ENCODE data around the gene FAM210B.

FAM210B gene

GRCh38 chr20:56417911-56418310 is 59.1 kb downstream of the FAM210B start:
- WGBS (ENCODE audit: insufficient coverage): 70% methylated on average over 4 of the region's 4 CpGs
- DNase-seq: no peak
- peaks cover 24 to 92% (median 61%) of the 10 kb centered on the region in 4 experiments for H3K4me1 ChIP-seq (ENCODE audit: control extremely low read depth in 1 of 4, control insufficient read depth in 4 of 4, insufficient read depth in 4 of 4, low read length in 3 of 4)
- H3K9me3 ChIP-seq (ENCODE audit: control extremely low read depth in 1 of 5, control insufficient read depth in 4 of 5, insufficient read depth in 2 of 5, low read depth in 1 of 5, low read length in 4 of 5): no peaks in the 10 kb centered on the region
- ChIA-PET POLR2A (interaction anchor here (1.0 to 1.3 kb wide), 3 partner anchors 12 to 51 kb away, joined by 3 to 5 read pairs (median 3); partner anchors contain the start of gene RTF2), CTCF (interaction anchor here (0.9 to 4.1 kb wide), 10 partner anchors 9 to 45 kb away, joined by 3 to 18 read pairs (median 4); no protein-coding TSS in a partner anchor)
- H3K27me3 ChIP-seq (replicated peaks in 2 of 5; ENCODE audit: control insufficient read depth in 4 of 5, insufficient read depth in 5 of 5, low read length in 4 of 5): no peaks in the 10 kb centered on the region
- peak overlapping the region in 1 of 7 experiments; percentile 45 for H3K4me3 ChIP-seq (ENCODE audit: control insufficient read depth in 1 of 7, extremely low read depth in 1 of 7, insufficient read depth in 4 of 7, low read depth in 2 of 7, low read length in 6 of 7)
- H3K27ac ChIP-seq (ENCODE audit: insufficient read depth in 1 of 2, low read depth in 1 of 2, low read length in 2 of 2, poor library complexity in 1 of 2, severe bottlenecking in 2 of 2): peak overlapping the region; percentile 67 to 73
- H3K36me3 ChIP-seq (ENCODE audit: control insufficient read depth in 4 of 4, insufficient read depth in 4 of 4, low read length in 3 of 4): peaks cover 0 to 9% (median 0%) of the 10 kb centered on the region in 4 experiments

Measured in common myeloid progenitor, CD34-positive (primary cell).